Effector CD4-positive, alpha-beta T cell (primary cell): ENCODE results near the gene PPIG.
"Not testable (repeated sequence)": the region's sequence is repeated elsewhere in the genome, so short reads cannot be mapped to it uniquely, and the experiment has no call there.

Experiments
- DNase-seq: peaks from one replicate; pipeline ENCODE4 v3.0.0-alpha.2; 2020
- total RNA-seq: gene quantifications from one replicate; lab custom pipeline; 2026; lab: John Stamatoyannopoulos, UW

Gene PPIG
- 135 reads per million, percentile 88 among the genes with 10 or more reads in this experiment for total RNA-seq

DNA sequence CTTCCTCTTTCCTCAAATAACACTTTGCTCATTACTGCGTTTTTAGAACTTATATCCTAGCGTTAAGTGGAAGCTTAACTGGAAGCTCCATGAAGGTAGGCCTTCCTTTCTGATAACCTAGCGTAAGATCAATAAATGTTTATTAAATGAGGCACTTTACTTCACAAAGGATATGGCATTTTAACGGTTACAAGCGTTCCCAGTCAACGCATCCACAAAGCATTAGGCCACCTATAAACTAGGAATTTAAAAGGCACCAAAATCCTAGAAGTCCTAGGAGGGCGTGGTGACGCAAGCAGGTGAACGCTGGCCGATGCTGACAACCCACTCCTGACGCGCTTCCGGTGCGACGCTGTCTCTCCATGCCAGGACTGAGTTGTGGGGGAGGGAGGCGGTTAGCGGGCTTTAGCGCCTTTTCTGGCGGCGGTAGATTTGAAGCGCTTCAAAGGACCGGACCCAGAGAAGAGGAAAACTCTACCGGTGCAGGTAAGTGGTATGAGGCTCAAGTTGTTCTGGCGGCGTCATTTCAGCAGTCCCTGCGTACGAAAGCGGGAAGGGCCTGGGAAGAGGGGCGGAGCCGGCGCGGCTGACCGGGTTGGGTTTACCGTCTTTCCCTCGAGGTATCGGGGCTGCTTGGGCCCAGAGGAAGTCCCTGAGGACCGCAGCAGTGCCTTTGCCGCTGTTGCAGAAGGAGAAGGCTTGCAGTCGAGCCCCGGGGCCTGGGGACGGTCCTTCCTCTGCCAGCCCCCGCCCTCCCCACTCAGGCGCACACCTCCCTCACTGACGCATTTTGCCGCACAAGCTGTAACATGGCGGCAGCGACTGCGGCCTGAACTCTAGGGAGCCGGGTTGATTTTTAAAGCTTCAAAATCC is at the start of gene PPIG:
PPIG (plus strand) TSS at position 347 of the 873 bp plus-strand sequence. CDS start 19,691 bp downstream, outside the sequence.
- DNase-seq = peak; percentile 82

DNA sequence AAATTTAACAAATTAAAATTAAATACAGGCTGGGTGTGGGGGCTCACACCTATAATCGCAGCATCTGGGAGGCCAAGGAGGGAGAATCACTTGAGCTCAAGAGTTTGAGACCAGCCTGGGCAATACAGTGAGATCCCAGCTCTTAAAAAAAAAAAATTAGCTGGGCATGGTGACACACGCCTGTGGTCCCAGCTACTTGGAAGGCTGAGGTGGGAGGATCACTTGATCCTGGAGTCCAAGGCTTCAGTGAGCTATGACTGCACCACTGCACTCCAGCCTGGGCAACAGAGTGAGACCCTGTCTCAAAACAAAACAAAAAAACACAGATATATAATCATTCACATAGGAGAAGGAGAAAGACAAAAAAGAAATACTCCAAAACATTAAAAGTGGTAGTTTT is 44.7 kb upstream of the PPIG start:
- DNase-seq = not testable (repeated sequence)

DNA sequence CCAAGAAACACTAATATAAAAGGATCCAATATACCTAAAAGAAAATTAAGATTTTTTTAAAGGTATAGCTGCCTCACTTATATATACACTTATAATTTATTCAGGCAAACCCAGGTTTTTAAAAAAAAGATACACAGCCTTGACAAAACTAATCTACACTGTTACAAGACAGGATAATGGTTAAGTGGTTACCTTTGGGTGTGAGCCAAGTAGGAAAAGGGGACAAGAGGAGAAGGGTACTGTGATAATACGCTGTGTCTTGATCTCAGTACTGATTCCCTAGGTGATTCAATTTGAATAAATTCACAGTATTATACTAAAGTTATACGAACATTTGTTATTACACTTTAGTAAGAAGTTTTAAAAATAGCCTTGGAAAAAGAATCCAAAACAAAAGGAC is 44.0 kb upstream of the PPIG start:
- DNase-seq = no peak

DNA sequence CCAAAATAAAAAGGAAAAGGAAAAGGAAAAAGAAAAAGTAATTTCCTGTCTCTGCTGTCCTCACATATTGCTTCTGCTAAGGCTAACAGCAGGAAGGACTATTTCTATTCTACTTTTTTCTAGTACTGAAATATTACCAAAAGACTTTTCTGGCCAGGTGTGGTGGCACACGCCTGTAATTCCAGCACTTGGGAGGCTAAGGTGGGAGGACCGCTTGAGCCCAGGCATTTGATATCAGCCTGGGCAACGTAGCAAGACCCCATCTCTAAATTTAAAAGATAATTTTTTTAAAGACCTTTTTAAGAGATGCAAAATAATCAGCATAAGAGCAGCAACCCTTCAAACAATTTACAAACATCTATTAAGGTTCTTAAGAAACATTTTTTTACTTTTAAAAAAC is 41.7 kb upstream of the PPIG start:
- no peak for DNase-seq

DNA sequence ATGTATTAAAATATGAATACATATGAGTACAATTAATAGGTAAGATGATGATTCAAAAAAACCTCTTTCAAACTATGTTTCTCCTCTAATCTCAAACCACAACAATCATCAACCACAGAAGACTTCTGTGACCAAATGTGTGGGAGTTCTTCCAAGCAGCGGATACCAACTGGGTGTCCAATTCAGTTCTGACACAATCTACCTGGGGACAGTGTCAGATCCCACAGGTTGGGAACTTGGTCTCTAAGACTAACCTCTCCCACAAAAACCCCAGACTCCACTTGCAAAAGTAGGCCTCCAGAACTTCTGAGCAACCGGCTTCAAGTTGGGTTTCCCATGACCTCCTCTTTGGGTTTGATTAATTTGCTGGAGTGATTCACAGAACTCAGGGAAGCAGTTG is 37.4 kb upstream of the PPIG start:
- DNase-seq = no peak

DNA sequence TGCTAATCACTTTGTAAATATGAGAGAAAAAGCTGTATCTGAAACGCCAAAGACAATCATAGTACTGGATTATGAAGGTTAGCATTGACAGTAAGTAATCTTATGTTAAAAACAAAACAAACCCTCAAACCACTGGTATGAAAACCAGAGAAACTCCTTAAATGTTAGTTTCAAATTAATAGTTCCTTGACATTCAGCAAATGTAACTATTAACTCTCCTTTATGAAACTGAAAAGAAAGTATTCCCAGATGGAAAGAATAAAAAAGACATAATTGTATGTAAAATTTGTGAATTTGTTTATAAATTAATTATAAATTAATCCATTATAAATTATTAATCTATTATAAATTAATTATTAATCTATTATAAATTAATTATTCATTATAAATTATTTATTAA is 22.8 kb upstream of the PPIG start:
- DNase-seq = no peak

DNA sequence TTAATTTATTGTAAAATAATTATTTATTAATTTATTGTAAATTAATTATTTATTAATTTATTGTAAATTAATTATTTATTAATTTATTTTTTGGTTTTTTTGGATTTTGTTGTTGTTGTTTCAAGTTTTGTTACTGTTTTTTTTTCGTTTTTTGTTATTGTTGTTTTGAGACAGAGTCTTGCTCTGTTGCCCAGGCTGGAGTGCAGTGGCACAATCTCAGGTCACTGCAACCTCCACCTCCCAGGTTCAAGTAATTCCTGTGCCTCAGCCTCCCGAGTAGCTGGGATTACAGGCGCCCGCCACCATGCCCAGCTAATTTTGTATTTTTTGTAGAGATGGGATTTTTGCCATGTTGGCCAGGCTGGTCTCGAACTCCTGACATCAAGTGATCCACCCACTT is 22.1 kb upstream of the PPIG start:
- DNase-seq = not testable (repeated sequence)

DNA sequence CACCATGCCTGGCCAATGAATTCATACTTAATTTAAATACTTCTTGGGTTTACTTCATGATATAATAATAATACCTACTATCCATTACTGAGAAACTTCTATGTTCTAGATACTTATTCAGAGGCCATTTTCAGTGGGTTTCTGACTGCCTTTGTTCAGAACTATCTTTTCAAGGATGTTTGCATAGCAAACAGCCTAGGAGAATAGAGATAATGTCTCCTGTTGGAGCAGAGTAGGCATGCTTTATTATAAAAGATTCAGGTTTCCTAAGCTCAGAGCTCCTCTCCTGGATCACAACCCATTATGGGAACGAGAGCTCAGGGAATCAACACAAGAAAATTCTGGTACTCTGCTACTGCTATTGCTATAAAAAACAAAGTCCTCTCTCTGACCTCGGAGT is 21.6 kb upstream of the PPIG start:
- no peak for DNase-seq

DNA sequence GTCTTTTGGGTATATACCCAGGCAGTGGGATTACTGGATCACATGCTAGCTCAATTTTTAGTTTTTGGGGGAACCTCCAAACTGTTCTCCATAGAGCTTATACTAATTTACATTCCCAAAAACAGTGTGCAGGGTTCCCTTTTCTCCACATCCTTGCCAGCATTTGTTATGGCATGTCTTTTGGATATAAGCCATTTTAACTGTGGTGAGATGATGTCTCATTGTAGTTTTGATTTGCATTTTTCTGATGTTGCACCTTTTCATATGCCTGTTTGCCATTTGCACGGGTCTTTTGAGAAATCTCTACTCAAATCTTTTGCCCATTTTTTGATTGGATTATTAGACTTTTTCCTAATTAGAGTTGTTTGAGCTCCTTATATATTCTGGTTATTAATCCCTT is 18.5 kb upstream of the PPIG start:
- no peak for DNase-seq

DNA sequence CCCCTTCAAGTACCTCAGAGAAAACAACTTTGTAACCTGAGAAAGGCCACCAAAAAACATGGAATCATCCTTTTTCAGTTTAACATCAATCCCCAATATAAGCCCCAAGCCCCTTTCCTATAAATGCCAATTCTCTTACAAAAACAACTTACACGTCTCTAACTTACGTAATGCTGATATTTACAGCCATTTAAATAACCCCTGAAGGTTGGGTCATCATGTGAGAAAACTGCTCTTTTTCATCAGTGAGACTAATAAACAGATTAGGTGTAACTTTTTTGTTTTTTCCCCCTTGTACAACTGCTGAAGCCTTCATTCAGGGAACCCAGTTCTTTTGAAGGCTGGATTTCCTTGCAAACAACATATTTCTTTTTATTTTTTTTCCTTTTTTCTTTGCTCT is 14.2 kb upstream of the PPIG start:
- DNase-seq = no peak

DNA sequence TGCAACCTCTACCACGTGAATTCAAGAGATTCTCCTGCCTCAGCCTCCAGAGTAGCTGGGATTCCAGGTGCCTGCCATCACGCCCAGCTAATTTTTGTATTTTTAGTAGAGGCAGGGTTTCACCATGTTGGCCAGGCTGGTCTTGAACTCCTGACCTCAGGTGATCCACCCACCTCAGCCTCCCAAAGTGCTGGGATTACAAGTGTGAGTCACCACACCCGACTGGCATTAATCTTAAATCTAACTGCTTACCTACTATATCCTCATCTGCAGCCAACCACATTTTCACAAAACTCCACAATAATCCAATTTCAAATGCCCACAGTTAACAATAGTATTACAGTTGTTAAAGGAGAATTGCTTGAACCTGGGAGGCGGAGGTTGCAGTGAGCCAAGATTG is 13.4 kb upstream of the PPIG start:
- DNase-seq = not testable (repeated sequence)

DNA sequence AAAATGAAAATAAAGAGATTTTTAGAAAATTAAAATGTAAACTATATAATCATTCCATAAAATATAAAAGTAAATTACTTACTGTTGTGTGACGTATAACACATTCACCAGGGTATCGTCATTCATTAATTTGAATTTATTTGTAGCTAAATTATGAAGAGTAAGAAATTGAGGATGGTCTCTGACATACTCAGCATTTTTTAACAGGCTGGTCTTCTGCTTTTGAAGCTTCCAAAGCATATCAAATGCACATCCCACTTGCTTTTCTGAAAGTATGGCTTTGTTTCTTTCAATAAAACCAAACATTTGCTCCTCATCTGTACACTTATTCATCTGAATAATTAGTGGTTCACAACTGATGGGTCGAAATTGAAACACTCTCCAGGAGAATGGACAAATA is 12.6 kb upstream of the PPIG start:
- DNase-seq = no peak

DNA sequence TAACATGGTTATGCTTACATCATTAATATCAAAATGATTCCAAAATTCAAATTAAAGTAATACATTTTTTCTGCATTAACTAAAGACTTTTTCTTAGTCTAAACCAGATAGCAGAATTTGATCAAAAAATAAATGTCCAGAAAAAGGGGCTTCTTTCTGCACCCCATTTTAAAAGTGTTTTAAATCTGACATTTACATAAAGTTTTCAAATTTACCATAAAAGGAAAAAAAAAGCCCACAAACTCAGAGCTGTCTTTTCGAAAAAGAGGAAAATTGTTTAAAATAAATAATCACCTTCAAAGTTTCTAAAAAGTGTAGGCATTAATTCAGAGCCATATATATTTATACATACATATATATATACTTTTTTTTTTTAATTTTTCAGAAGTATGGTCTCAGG is 12.0 kb upstream of the PPIG start:
- no peak for DNase-seq

DNA sequence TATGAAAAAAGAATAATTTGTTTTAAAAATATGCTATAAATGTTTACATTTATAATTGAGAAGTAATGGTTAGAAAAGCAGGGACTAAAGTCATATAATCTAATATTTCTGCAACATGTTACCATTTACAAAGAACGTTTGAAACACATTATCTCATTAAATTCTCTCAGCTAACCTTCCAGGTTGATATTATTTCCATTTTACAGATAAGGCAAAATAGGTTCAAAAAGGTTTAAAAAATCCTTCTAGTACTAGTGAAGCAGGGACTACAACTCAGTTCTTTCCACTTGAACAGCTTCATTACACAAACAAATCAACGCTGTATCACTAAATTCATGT is 11.4 kb upstream of the PPIG start:
- no peak for DNase-seq

DNA sequence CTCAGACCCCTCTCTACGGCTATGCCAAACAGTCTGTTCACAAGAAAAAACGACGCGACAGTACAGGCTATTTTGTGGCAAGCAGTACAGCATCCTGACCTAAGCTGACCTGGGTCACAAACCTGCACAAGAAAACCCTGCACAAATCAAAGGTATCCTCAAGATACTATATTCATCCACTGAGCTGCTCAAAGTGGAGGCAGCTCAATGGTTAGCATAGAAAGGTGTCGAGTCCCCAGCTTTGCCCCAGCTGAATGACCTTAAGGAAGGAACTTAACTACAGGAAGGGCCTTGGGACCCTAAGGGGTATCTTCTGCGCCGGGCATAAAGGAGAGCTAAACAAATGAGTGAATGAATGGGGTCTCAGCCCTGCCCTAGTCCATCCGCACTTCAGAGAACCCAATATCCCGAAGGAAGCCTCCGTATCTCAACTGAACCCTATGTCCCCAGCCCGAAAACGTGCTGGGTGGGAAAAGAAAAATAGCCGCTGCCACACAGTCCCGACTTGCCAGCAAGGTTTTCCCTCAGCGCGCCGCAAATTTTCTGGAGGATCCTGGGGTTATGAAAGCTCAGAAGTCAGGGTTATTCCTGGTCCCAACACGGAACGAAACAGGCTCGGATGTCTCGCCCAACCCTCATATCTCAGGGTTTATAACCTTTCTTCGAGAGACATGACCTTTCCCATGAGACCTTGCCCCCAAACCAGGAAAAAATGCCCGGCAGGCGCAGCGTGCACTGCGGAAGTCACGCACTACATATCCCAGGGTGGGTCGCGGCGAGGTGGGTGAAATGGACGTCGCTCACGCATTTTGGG is 10.8 kb upstream of the PPIG start, which contains the start of gene FASTKD1:
FASTKD1 (minus strand) TSS at position 706 of the 814 bp plus-strand sequence. CDS start 1,836 bp downstream, outside the sequence.
- DNase-seq = peak; percentile 83

DNA sequence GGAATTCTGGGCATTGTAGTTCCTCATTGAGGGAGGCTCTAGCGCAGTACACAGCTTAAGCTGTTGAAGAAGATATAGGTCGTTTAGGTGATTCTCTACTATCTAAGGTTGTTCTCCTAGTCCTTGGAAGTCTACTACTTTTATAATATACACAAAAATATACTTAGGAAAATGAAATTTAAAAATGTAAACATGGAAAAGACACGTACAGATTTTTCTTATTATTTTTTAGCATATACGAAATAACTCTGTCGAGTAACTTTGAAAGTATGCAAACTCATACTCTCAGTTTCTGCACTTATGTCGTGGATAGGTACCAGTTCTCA is 10.2 kb upstream of the PPIG start:
- DNase-seq = no peak

DNA sequence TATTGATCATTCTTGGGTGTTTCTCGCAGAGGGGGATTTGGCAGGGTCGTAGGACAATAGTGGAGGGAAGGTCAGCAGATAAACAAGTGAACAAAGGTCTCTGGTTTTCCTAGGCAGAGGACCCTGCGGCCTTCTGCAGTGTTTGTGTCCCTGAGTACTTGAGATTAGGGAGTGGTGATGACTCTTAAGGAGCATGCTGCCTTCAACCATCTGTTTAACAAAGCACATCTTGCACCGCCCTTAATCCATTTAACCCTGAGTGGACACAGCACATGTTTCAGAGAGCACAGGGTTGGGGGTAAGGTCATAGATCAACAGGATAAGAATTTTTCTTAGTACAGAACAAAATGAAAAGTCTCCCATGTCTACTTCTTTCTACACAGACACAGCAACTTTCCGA is 9.6 kb upstream of the PPIG start:
- DNase-seq = not testable (repeated sequence)

DNA sequence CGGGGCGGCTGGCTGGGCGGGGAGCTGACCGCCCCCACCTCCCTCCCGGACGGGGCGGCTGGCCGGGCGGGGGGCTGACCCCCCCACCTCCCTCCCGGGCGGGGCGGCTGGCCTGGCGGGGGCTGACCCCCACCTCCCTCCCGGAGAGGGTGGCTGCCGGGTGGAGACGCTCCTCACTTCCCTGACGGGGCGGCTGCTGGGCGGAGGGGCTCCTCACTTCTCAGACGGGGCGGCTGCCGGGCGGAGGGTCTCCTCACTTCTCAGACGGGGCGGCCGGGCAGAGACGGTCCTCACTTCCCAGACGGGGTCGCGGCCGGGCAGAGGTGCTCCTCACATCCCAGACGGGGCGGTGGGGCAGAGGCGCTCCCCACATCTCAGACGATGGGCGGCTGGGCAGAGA is 8.9 kb upstream of the PPIG start:
- DNase-seq = not testable (repeated sequence)

DNA sequence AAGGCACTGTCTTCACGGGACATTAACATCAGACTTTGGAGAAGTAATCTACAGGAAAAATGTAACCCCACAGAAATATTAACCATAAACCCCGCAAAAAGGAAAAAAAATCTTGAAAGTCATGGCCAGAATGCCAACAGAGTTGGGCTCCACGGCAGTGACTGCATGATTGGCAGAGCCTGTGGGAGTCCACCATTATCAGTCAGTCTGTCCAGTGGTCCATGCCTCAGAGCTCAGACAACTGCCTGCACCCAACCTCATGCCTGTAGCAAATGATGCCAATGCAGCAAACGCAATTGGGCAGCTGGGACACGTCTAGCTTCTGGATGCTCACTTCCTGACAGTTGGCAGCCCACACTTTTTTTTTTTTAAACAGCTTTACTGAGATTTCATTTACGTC is 5.1 kb upstream of the PPIG start:
- no peak for DNase-seq

DNA sequence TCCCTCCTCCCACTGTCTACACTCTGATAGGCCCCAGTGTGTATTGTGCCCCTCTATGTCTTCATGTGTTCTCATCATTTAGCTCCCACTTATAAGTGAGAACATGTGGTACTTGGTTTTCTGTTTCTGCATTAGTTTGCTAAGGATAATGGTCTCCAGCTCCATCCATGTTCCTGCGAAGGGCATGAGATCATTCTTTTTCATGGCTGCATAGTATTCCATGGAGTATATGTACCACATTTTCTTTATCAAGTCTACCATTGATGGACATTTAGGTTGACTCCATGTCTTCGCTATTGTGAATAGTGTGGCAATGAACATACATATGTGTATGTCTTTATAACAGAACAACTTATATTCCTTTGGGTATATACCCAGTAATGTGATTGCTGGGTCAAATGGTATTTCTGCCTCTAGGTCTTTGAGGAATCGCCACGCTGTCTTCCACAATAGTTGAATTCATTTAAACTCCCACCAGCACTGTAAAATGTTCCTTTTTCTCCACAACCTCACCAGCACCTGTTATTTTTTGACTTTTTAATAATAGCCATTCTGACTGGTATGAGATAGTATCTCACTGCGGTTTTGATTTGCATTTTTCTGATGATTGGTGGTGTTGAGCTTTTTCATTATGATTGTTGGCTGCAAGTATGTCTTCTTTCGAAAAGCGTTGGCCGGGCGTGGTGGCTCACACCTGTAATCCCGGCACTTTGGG is 1.4 kb upstream of the PPIG start:
- DNase-seq = not testable (repeated sequence)

DNA sequence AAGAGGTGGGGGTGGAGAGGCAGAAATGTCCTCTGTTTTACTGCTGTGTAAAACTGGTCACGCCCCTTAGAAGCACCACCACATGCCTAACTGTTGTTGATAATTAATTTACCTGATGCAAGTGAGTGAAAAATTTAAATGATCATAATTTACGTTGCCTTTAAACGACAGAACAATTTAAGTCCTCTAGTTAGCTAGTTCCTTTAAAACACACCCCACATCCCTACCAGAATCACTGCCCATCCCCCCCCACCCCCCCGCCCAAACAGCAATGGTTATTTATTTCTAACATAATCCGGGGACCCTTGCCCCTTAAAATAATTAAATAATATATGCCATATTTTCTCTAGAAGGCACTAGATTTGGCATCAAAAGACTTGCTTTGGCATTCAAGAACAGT is 633 bp upstream of the PPIG start:
- no peak for DNase-seq

DNA sequence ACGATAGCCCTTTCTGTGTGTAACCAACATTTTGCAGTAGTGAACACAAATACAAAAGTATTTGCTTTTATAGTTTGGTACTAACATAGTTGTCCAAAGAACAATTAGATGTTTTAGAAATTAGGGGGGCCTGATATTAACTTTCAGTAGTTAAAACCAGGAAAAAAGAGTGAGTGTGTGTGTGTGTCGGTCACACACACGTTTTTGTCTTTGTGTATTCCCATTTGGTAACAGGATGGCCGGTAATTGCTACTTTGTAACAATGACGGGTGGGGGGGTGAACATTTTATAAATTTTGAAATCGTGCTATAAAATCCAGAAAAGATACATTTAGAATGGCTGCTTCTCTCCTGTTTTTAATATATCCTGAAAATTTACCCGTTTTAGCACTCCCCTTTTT is 1.5 kb downstream of the PPIG start:
- no peak for DNase-seq

DNA sequence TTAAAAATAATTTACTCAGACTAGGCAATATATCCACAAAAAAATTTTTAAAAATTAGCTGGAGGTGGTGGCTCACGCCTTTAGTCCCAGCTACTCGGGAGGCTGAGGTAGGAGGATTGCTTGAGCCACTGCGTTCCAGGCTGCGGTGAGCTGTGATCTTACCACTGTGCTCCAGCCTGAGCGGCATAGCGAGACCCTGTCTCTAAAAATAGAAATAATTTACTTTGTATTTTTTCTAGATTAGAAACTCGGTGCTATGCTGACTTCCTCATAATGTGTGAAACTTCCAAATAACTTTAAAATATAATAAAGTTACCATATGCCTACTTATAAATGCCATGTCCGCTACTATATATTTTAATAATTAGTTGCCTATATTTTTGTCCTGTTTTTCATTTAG is 6.7 kb downstream of the PPIG start:
- no peak for DNase-seq
